HG03342 (cell line): ENCODE data around the gene MICB.

Experiments used
- ATAC-seq: cut with Tn5 transposase; IDR thresholded peaks from one replicate; pipeline ENCODE4 v1.9.1; 2021; ENCODE audit warnings: mild to moderate bottlenecking, moderate library complexity; ENCODE audit not compliant: unreplicated experiment

The MICB gene

DNA sequence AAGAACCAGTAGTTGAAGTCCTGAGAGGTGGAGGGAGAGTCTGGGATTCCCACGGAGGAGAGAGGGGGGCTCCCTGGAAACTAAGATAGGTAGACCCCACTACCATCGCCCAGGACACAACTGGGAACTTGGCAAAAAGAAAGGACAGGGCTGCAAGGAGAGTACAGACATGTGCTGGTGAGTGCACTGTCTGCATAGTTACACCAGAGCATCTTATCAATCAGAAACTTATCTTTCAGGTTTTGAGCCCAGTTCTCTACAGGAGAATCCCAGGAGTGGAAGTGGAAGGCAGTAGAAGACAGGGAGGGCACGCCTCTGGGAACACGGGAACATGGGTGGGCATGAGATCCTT is 61.6 kb downstream of the MICB start:
- no peak for ATAC-seq

- ATAC-seq = peak; percentile 48
Observed at GRCh38 chr6:31559958-31560696, 62.2 kb downstream of the MICB start.

DNA sequence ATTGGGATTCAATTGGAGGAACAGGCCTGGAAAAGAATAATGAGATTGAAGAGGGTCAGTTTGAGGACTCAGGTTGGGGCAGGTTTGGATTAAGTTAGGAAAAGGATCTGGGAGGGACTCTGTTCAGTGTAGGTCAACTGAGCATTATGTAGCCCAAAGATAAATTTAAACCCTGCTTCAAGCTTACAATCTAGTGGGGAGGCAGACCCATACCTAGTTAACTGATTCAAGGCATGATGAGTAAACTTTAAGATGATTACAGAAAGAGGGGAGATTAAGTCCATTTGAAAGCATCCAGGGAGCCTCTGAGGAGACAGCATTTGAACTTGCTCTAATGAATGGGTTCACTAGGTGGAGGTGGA is 62.7 kb downstream of the MICB start:
- no peak for ATAC-seq
